Measurements from ENCODE around the gene TNFSF4. TPM values are rescaled to one million over a fixed set of nuclear protein-coding genes. Genes with fewer than 3 reads are reported as not detected.
A peak's percentile ranks its signal among the peaks of the same experiment; 100 is the strongest.

TNFSF4 gene
- total and polyA plus RNA-seq, 2 donors = 3.7 to 4.5 TPM

- WGBS = 5% methylated on average over 5 of the region's 5 CpGs
- H3K4me1 ChIP-seq (ENCODE audit: control insufficient read depth in 2 of 2, insufficient read depth in 2 of 2, low read length in 2 of 2) = peaks cover 13 to 22% of the 10 kb centered on the region in 2 donors
- peak in 4 of 9 donors; percentile 24 to 62 (median 30) for DNase-seq (ENCODE audit: low read depth in 6 of 9, low spot score in 9 of 9)
- H3K27ac ChIP-seq (ENCODE audit: low read depth in 1 of 2, low read length in 1 of 2) = no peak overlapping the region
- H3K4me3 ChIP-seq (ENCODE audit: low read length in 2 of 2) = no peak overlapping the region
- H3K36me3 ChIP-seq (ENCODE audit: control insufficient read depth in 2 of 2, insufficient read depth in 2 of 2, low read length in 1 of 2) = no peaks in the 10 kb centered on the region
- H3K9me3 ChIP-seq (ENCODE audit: control insufficient read depth in 2 of 2, insufficient read depth in 1 of 2, low read length in 1 of 2) = no peaks in the 10 kb centered on the region
- H3K27me3 ChIP-seq (ENCODE audit: control insufficient read depth in 2 of 2, insufficient read depth in 1 of 2, low read length in 1 of 2) = no peaks in the 10 kb centered on the region
Observed at GRCh38 chr1:173202424-173203145, 4.5 kb downstream of the TNFSF4 start.

DNA sequence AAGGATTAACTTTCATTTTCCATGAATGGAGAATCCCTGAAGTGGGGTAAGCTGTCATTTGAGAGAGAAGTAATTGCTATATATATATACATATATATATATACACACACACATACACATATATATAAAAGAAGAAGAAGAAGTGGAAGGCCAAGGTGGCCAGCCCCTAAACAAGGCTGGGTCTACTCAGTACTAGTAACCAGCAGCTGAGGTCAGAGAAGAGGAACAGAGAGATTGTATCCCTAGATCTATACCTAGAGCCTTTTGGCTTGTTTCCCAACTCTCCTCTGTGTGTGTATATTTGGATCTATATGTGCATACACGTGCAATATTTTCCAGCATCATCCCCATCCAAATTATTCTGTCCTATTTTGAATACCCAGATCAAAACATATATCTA lies 5.2 kb downstream of the TNFSF4 start:
- Histone ChIP-seq H3K4me1 (ENCODE audit: control insufficient read depth in 2 of 2, insufficient read depth in 2 of 2, low read length in 2 of 2) (peaks cover 13 to 20% of the 10 kb centered on the region in 2 donors), H3K36me3 (ENCODE audit: control insufficient read depth in 2 of 2, insufficient read depth in 2 of 2, low read length in 1 of 2) (no peaks in the 10 kb centered on the region), H3K9me3 (ENCODE audit: control insufficient read depth in 2 of 2, insufficient read depth in 1 of 2, low read length in 1 of 2) (no peaks in the 10 kb centered on the region), H3K27me3 (ENCODE audit: control insufficient read depth in 2 of 2, insufficient read depth in 1 of 2, low read length in 1 of 2) (no peaks in the 10 kb centered on the region), H3K27ac (ENCODE audit: low read depth in 1 of 2, low read length in 1 of 2) (no peak overlapping the region), H3K4me3 (ENCODE audit: low read length in 2 of 2) (no peak overlapping the region)
- DNase-seq (ENCODE audit: low read depth in 6 of 9, low spot score in 9 of 9) = no peak
- 14% methylated on average over 1 of the region's 1 CpG for WGBS

DNA sequence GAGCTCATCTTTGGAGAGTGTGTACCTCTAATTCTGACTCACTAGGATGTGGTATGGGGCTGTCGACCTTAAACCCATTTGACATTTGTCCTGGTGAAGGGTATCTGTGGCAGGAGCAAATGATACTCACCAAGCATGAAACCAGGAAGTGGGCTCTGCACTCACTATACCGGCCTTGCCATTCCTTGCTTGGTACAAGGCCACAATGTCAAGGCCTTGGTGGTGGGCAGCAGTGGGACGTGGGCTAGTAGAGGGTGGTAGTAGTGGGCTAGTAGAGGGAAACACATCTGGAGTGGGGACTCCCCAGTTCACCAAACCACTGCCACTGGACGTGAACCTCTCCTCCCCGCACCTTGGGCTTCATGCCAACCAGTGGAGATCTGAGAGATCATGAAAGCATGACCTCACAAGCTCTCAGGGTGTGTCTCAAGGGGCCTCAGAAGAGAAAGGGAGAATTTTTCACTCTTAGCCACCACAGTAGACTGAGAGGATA lies 11.5 kb downstream of the TNFSF4 start:
- H3K27ac ChIP-seq (ENCODE audit: low read depth in 1 of 2, low read length in 1 of 2) = no peak overlapping the region
- H3K4me3 ChIP-seq (ENCODE audit: low read length in 2 of 2) = no peak overlapping the region

GRCh38 chr1:173193639-173194038 lies 13.5 kb downstream of the TNFSF4 start:
- Histone ChIP-seq H3K36me3 (ENCODE audit: control insufficient read depth in 2 of 2, insufficient read depth in 2 of 2, low read length in 1 of 2) (no peaks in the 10 kb centered on the region), H3K4me3 (ENCODE audit: low read length in 2 of 2) (no peak overlapping the region), H3K4me1 (ENCODE audit: control insufficient read depth in 2 of 2, insufficient read depth in 2 of 2, low read length in 2 of 2) (peaks cover 0 to 16% of the 10 kb centered on the region in 2 donors), H3K27ac (ENCODE audit: low read depth in 1 of 2, low read length in 1 of 2) (no peak overlapping the region), H3K9me3 (ENCODE audit: control insufficient read depth in 2 of 2, insufficient read depth in 1 of 2, low read length in 1 of 2) (no peaks in the 10 kb centered on the region), H3K27me3 (ENCODE audit: control insufficient read depth in 2 of 2, insufficient read depth in 1 of 2, low read length in 1 of 2) (no peaks in the 10 kb centered on the region)
- no peak for DNase-seq (ENCODE audit: low read depth in 6 of 9, low spot score in 9 of 9)
- WGBS = 94% methylated on average over 2 of the region's 2 CpGs

More for the DNA sequence above, 11.5 kb downstream of the TNFSF4 start:
- Histone ChIP-seq H3K9me3 (ENCODE audit: control insufficient read depth in 2 of 2, insufficient read depth in 1 of 2, low read length in 1 of 2) (no peaks in the 10 kb centered on the region), H3K27me3 (ENCODE audit: control insufficient read depth in 2 of 2, insufficient read depth in 1 of 2, low read length in 1 of 2) (no peaks in the 10 kb centered on the region), H3K4me1 (ENCODE audit: control insufficient read depth in 2 of 2, insufficient read depth in 2 of 2, low read length in 2 of 2) (peaks cover 0 to 6% of the 10 kb centered on the region in 2 donors), H3K36me3 (ENCODE audit: control insufficient read depth in 2 of 2, insufficient read depth in 2 of 2, low read length in 1 of 2) (no peaks in the 10 kb centered on the region)
- 80% methylated on average over 5 of the region's 5 CpGs for WGBS
- DNase-seq (ENCODE audit: low read depth in 6 of 9, low spot score in 9 of 9) = no peak

- Histone ChIP-seq H3K27ac (ENCODE audit: low read depth in 1 of 2, low read length in 1 of 2) (no peak overlapping the region), H3K4me3 (ENCODE audit: low read length in 2 of 2) (no peak overlapping the region), H3K36me3 (ENCODE audit: control insufficient read depth in 2 of 2, insufficient read depth in 2 of 2, low read length in 1 of 2) (no peaks in the 10 kb centered on the region), H3K4me1 (ENCODE audit: control insufficient read depth in 2 of 2, insufficient read depth in 2 of 2, low read length in 2 of 2) (peaks cover 0 to 16% of the 10 kb centered on the region in 2 donors), H3K9me3 (ENCODE audit: control insufficient read depth in 2 of 2, insufficient read depth in 1 of 2, low read length in 1 of 2) (no peaks in the 10 kb centered on the region), H3K27me3 (ENCODE audit: control insufficient read depth in 2 of 2, insufficient read depth in 1 of 2, low read length in 1 of 2) (no peaks in the 10 kb centered on the region)
- WGBS = 33% methylated on average over 2 of the region's 2 CpGs
- no peak for DNase-seq (ENCODE audit: low read depth in 6 of 9, low spot score in 9 of 9)
Observed at GRCh38 chr1:173191011-173191705, 16.0 kb downstream of the TNFSF4 start.

DNA sequence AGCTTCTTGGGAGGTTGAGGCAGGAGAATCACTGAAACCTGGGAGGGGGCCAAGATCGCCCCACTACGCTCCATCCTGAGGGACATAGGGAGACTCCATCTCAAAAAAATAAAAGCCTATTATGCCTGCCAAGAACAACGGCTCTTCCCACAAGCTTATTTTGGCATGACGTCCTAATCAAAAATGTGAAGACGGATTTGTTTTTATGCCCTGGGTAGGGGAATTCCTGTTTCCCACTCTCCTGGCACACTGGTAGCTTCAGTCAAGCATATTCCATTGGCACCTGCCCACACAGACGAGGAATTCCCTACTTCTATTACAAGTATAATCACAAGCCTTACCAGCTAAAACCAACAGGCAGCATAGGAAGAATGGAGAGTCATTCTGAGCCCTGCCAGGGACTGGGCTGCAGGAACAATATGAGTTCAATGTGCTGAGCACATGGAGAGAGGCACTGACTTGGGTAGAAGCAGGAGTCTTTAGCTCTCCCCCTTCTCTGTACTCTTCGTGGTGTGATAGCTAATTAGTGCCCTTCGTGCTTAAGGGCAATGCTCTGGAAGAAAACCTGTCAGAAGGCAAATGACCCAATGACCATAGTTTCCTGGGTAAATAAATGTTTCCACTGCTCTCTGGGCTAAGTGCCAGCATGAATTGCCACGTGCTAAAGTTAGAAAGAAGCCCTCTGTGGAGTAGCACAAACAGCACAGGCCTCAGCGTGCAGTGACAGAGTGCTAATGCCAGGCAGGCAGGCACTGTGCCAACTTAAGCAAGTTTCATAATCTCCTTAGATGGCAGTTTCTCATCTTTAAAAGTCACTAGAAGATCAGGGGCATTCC lies 16.8 kb downstream of the TNFSF4 start:
- Histone ChIP-seq H3K4me1 (ENCODE audit: control insufficient read depth in 2 of 2, insufficient read depth in 2 of 2, low read length in 2 of 2) (peaks cover 0 to 11% of the 10 kb centered on the region in 2 donors), H3K27ac (ENCODE audit: low read depth in 1 of 2, low read length in 1 of 2) (peak overlapping the region; percentile 54 to 72), H3K4me3 (ENCODE audit: low read length in 2 of 2) (no peak overlapping the region), H3K27me3 (ENCODE audit: control insufficient read depth in 2 of 2, insufficient read depth in 1 of 2, low read length in 1 of 2) (no peaks in the 10 kb centered on the region), H3K36me3 (ENCODE audit: control insufficient read depth in 2 of 2, insufficient read depth in 2 of 2, low read length in 1 of 2) (no peaks in the 10 kb centered on the region), H3K9me3 (ENCODE audit: control insufficient read depth in 2 of 2, insufficient read depth in 1 of 2, low read length in 1 of 2) (no peaks in the 10 kb centered on the region)
- DNase-seq (ENCODE audit: low read depth in 6 of 9, low spot score in 9 of 9) = peak in 1 of 9 donors; percentile 34
- WGBS = 71% methylated on average over 10 of the region's 10 CpGs

DNA sequence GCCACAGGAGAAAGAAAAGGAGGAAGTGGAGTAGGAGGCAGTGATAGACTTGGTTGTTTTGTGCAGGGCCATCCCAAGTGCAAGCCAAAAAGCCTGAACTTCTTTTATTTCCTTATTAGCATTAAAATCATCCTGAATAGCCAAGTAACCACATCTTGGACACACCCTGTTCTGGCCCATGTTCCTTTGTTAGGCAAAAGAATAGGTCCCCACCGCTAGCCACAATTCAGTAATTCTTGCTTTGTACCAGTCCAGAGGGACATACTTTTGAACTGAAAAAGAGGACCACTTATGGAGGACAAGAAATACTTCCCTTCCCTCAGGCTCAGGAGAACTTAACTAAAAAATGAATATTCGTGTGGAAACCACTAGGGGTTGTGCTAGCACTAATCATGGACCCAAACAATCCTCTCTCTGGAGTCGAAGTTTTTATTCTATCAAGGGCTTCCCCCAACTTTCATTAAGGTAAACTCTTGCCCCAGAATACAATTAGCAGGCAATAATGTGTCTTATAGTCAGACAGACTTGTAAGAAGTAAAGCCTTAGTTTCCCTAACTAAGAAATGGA lies 19.4 kb downstream of the TNFSF4 start:
- DNase-seq (ENCODE audit: low read depth in 6 of 9, low spot score in 9 of 9) = no peak
- H3K9me3 ChIP-seq (ENCODE audit: control insufficient read depth in 2 of 2, insufficient read depth in 1 of 2, low read length in 1 of 2) = no peaks in the 10 kb centered on the region
- no peaks in the 10 kb centered on the region for H3K36me3 ChIP-seq (ENCODE audit: control insufficient read depth in 2 of 2, insufficient read depth in 2 of 2, low read length in 1 of 2)
- 93% methylated on average over 3 of the region's 3 CpGs for WGBS
- no peaks in the 10 kb centered on the region for H3K27me3 ChIP-seq (ENCODE audit: control insufficient read depth in 2 of 2, insufficient read depth in 1 of 2, low read length in 1 of 2)
- H3K4me1 ChIP-seq (ENCODE audit: control insufficient read depth in 2 of 2, insufficient read depth in 2 of 2, low read length in 2 of 2) = peaks cover 0 to 11% of the 10 kb centered on the region in 2 donors
- H3K4me3 ChIP-seq (ENCODE audit: low read length in 2 of 2) = no peak overlapping the region
- no peak overlapping the region for H3K27ac ChIP-seq (ENCODE audit: low read depth in 1 of 2, low read length in 1 of 2)

GRCh38 chr1:173181791-173182190 lies 25.3 kb downstream of the TNFSF4 start:
- DNase-seq (ENCODE audit: low read depth in 6 of 9, low spot score in 9 of 9) = no peak
- Histone ChIP-seq H3K9me3 (ENCODE audit: control insufficient read depth in 2 of 2, insufficient read depth in 1 of 2, low read length in 1 of 2) (no peaks in the 10 kb centered on the region), H3K4me1 (ENCODE audit: control insufficient read depth in 2 of 2, insufficient read depth in 2 of 2, low read length in 2 of 2) (no peaks in the 10 kb centered on the region), H3K27me3 (ENCODE audit: control insufficient read depth in 2 of 2, insufficient read depth in 1 of 2, low read length in 1 of 2) (no peaks in the 10 kb centered on the region), H3K4me3 (ENCODE audit: low read length in 2 of 2) (no peak overlapping the region), H3K27ac (ENCODE audit: low read depth in 1 of 2, low read length in 1 of 2) (no peak overlapping the region), H3K36me3 (ENCODE audit: control insufficient read depth in 2 of 2, insufficient read depth in 2 of 2, low read length in 1 of 2) (no peaks in the 10 kb centered on the region)
- 89% methylated on average over 4 of the region's 4 CpGs for WGBS

Data from thymus (tissue), 11 donors.